ENCODE measurements around the gene RNGTT. TPM values are rescaled to one million over a fixed set of nuclear protein-coding genes. Genes with fewer than 3 reads are reported as not detected.

Gene RNGTT
- total RNA-seq, 2 experiments from 2014 or later: 11.6 to 12.4 TPM

DNA sequence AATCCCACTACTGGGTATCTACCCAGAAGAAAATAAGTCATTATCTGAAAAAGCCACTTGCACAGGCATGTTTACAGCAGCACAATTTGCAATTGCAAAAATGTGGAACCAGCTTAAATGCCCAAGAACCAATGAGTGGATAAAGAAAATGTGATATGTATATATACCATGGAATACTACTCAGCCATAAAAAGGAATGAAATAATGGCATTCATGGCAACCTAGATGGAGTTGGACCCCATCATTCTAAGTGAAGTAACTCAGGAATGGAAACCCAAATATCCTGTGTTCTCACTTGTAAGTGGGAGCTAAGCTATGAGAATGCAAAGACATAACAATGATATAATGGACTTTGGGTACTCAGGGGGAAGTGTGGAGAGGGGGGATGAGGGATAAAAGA, 4.6 kb downstream of the RNGTT start:
- intact Hi-C loops (cut with DNase I, micrococcal nuclease): no loop called here
- Mint-ChIP-seq H3K36me3 (ENCODE audit: low read depth) (peaks cover 62% of the 10 kb centered on the region), H3K4me1 (ENCODE audit: low read depth) (peaks cover 73% of the 10 kb centered on the region), H3K4me3 (no peak overlapping the region), H3K27ac (no peak overlapping the region), H3K9me3 (no peaks in the 10 kb centered on the region), H3K27me3 (no peaks in the 10 kb centered on the region)
- ChIA-PET POLR2A (no interaction called here), CTCF (no interaction called here)
- H3K36me3 ChIP-seq (ENCODE audit: insufficient read depth, low read length): peaks cover under 1% of the 10 kb centered on the region
- ATAC-seq (ENCODE audit: poor library complexity) (no peak), DNase-seq (no peak)
- H3K4me3 ChIP-seq (ENCODE audit: low read length): no peak overlapping the region
- no peak overlapping the region for H3K27ac ChIP-seq (ENCODE audit: low read depth in 1 of 2, low read length in 2 of 2)
- TF ChIP-seq, protein P1, sequence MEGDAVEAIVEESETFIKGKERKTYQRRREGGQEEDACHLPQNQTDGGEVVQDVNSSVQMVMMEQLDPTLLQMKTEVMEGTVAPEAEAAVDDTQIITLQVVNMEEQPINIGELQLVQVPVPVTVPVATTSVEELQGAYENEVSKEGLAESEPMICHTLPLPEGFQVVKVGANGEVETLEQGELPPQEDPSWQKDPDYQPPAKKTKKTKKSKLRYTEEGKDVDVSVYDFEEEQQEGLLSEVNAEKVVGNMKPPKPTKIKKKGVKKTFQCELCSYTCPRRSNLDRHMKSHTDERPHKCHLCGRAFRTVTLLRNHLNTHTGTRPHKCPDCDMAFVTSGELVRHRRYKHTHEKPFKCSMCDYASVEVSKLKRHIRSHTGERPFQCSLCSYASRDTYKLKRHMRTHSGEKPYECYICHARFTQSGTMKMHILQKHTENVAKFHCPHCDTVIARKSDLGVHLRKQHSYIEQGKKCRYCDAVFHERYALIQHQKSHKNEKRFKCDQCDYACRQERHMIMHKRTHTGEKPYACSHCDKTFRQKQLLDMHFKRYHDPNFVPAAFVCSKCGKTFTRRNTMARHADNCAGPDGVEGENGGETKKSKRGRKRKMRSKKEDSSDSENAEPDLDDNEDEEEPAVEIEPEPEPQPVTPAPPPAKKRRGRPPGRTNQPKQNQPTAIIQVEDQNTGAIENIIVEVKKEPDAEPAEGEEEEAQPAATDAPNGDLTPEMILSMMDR (IDR thresholded peaks at IDR 0.05): no peak
- peaks cover 14% of the 10 kb centered on the region for H3K4me1 ChIP-seq (ENCODE audit: insufficient read depth, low read length)
- no peaks in the 10 kb centered on the region for H3K27me3 ChIP-seq (ENCODE audit: control insufficient read depth in 1 of 2, insufficient read depth in 2 of 2, low read length in 2 of 2)
- H3K9me3 ChIP-seq (ENCODE audit: control insufficient read depth in 1 of 2, insufficient read depth in 1 of 2, low read length in 2 of 2): peaks cover 5 to 7% of the 10 kb centered on the region in 2 experiments

DNA sequence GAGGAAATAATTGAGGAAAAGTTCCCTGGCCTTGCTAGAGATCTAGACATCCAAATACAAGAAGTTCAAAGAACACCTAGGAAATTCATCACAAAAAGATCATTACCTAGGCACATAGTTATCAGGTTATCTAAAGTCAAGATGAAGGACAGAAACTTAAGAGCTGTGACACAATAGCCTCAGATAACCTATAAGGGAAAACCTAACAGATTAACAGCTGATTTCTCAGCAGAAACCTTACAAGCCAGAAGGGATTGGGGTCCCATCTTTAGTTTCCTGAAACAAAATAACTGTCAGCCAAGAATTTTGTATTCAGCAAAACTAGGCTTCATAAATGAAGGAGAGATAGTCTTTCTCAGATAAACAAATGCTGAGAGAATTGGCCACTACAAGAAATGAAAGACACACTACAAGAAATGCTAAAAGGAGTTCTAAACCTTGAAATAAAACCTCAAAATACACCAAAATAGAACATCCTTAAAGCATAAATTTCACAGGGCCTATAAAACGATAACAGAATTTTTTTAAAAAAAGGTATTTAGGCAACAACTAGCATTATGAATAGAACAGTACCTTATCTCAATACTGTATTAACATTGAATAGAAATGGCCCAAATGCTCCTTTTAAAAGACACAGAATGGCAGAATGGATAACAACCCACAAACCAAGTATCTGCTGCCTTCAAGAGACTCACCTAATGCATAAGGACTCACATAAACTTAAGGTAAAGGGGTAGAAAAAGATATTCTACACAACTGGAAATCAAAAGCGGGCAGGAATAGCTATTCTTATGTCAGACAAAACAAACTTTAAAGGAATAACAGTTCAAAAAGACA, 9.7 kb downstream of the RNGTT start:
- peaks cover 4% of the 10 kb centered on the region for H3K9me3 Mint-ChIP-seq
- peaks cover 3% of the 10 kb centered on the region for H3K4me1 ChIP-seq (ENCODE audit: insufficient read depth, low read length)
- H3K4me3 ChIP-seq (ENCODE audit: low read length): no peak overlapping the region
- intact Hi-C loops (cut with DNase I, micrococcal nuclease): no loop called here
- ATAC-seq (ENCODE audit: poor library complexity) (no peak), DNase-seq (no peak)
- H3K36me3 ChIP-seq (ENCODE audit: insufficient read depth, low read length): peaks cover 4% of the 10 kb centered on the region
- CTCF ChIA-PET: no interaction called here
- H3K4me1 Mint-ChIP-seq (ENCODE audit: low read depth): peaks cover 40% of the 10 kb centered on the region
- peaks cover 8 to 17% of the 10 kb centered on the region in 2 experiments for H3K9me3 ChIP-seq (ENCODE audit: control insufficient read depth in 1 of 2, insufficient read depth in 1 of 2, low read length in 2 of 2)
- no peaks in the 10 kb centered on the region for H3K27me3 Mint-ChIP-seq
- POLR2A ChIA-PET: interaction anchor here (1.9 kb wide), 1 partner anchor 10 kb away, joined by 7 read pairs; the partner anchor contains the start of gene RNGTT
- no peak overlapping the region for H3K27ac Mint-ChIP-seq
- no peak overlapping the region for H3K4me3 Mint-ChIP-seq
- TF ChIP-seq, protein P1 (IDR thresholded peaks at IDR 0.05): no peak
- H3K27me3 ChIP-seq (ENCODE audit: control insufficient read depth in 1 of 2, insufficient read depth in 2 of 2, low read length in 2 of 2): no peaks in the 10 kb centered on the region
- no peak overlapping the region for H3K27ac ChIP-seq (ENCODE audit: low read depth in 1 of 2, low read length in 2 of 2)
- peaks cover 84% of the 10 kb centered on the region for H3K36me3 Mint-ChIP-seq (ENCODE audit: low read depth)

DNA sequence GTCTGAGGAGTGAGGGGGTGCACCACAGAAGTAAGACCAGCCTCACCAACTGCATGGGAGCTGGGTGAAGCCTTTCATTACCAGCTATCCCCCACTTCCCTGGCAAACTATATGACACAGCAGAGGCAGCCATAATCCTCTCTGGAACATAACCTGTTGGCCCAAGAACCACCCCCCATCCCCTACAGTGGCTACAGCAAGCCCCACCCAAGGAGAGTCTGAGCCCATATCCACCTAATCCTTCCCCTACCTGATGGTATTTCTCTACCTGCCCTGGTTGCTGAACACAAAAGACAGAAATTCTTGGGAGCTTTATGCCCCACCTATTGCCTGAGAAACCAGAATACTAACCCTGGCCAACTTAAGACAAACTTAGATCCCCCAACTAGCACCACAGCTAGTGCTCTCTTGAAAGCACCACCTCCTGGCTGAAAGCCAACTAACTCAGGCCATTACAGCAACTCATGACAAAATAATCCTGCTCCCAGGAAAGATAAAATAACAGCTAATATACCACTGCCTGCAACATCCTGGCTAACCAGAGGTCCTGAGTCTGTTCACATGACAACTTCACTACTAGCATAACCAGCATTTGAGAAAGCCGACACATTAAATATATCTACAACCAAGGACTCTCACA, 11.2 kb downstream of the RNGTT start:
- H3K4me3 ChIP-seq (ENCODE audit: low read length): no peak overlapping the region
- H3K27me3 Mint-ChIP-seq: no peaks in the 10 kb centered on the region
- peaks cover 8 to 17% of the 10 kb centered on the region in 2 experiments for H3K9me3 ChIP-seq (ENCODE audit: control insufficient read depth in 1 of 2, insufficient read depth in 1 of 2, low read length in 2 of 2)
- H3K4me3 Mint-ChIP-seq: no peak overlapping the region
- no peaks in the 10 kb centered on the region for H3K27me3 ChIP-seq (ENCODE audit: control insufficient read depth in 1 of 2, insufficient read depth in 2 of 2, low read length in 2 of 2)
- H3K36me3 Mint-ChIP-seq (ENCODE audit: low read depth): peaks cover 73% of the 10 kb centered on the region
- peaks cover 3% of the 10 kb centered on the region for H3K4me1 ChIP-seq (ENCODE audit: insufficient read depth, low read length)
- no peak overlapping the region for H3K27ac ChIP-seq (ENCODE audit: low read depth in 1 of 2, low read length in 2 of 2)
- no peak overlapping the region for H3K27ac Mint-ChIP-seq
- POLR2A ChIA-PET: interaction anchor here (1.3 kb wide), 1 partner anchor 11 kb away, joined by 5 read pairs; the partner anchor contains the start of gene RNGTT
- TF ChIP-seq, protein P1 (IDR thresholded peaks at IDR 0.05): no peak
- ATAC-seq (ENCODE audit: poor library complexity): no peak
- peaks cover 4% of the 10 kb centered on the region for H3K36me3 ChIP-seq (ENCODE audit: insufficient read depth, low read length)
- peaks cover 25% of the 10 kb centered on the region for H3K4me1 Mint-ChIP-seq (ENCODE audit: low read depth)
- intact Hi-C loops (cut with DNase I, micrococcal nuclease): no loop called here
- no peak for DNase-seq
- CTCF ChIA-PET: interaction anchor here (0.6 kb wide), 1 partner anchor 52 kb away, joined by 3 read pairs; no protein-coding TSS in a partner anchor
- peaks cover 4% of the 10 kb centered on the region for H3K9me3 Mint-ChIP-seq

Measured in CD4-positive, alpha-beta T cell (primary cell).